HG02840 (cell line): ENCODE measurements around the gene CIAO2A.
"Not testable (repeated sequence)": the region's sequence is repeated elsewhere in the genome, so short reads cannot be mapped to it uniquely, and the experiment has no call there.

Experiments
- ATAC-seq: cut with Tn5 transposase; IDR thresholded peaks from one replicate; pipeline ENCODE4 v1.9.1; 2021; ENCODE audit warnings: mild to moderate bottlenecking, moderate library complexity, moderate number of reproducible peaks; ENCODE audit not compliant: unreplicated experiment, low FRiP score

The CIAO2A gene, protein sequence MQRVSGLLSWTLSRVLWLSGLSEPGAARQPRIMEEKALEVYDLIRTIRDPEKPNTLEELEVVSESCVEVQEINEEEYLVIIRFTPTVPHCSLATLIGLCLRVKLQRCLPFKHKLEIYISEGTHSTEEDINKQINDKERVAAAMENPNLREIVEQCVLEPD

DNA sequence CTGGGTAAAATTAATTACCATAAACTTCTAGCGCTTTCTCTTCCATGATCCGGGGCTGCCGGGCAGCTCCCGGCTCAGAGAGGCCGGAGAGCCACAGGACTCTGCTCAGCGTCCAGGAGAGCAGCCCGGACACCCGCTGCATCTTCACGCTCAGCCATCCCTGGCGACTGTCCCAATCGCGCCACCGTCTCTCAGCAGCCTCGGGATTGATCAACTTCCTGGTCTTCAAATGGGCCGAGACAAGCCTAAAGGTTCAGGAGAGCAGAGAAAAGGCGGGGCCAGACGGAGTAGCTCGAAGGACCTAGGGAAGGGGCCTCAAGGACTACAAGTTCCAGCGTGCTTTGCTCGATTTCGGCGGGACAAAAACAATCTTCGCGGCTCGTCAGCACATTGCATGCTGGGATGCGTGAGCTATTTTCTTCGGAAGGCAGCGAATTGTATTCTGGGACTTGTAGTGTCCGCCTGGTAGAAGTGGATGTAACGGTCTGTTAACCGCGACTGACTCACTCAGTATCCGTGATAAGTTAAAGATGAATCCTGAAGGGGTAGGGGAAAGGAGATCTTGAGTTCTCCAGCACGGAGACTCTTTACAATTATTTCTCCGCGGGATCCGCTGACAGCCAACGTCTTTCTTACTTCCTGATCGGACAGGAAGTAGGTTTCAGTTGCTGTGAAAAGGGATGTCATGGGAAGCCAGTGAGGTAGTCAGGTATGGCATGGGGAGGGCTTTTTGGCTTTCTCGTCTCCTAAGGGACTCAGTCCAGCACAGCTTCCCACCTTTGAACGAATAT lies at the start of gene CIAO2A:
Gene CIAO2A (minus strand): TSS at position 212 of the 791 bp plus-strand sequence. CDS start 70 bp downstream, at position 142.
- ATAC-seq = peak; percentile 66

GRCh38 chr15:64143276-64143675 lies 49.6 kb upstream of the CIAO2A start:
- no peak for ATAC-seq

- no peak for ATAC-seq
These were observed 48.3 kb upstream of the CIAO2A start for GRCh38 chr15:64141798-64142512.

GRCh38 chr15:64138331-64138941 lies 44.8 kb upstream of the CIAO2A start:
- no peak for ATAC-seq

DNA sequence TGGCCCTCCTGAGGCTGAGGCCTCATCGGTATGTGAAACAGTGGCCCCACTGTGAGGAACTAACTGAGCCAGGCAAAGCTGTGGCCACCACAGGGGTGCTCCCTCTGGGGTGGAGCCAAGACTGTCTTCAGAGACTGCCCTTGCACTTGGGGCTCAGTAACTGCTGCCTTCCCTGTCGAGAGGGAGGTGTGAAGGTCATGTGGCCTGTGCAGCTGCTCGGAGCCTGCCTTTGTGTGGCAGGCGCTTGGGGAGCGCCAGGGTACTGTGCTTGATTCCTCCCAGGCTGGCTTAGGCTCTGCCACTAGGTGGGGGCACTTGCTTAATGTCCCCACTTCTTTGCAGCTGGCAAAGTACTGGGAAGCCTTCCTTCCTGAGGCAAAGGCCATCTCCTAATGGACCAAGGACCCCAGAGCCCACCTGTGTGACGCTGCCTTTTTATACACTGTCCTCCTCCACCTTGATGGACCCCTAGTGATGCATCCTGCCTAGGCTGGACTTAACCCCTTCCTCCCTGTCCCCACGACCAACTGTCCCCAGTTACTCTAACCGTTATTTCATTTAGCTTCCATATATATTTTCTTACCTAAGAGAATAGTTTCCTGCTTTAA lies 43.7 kb upstream of the CIAO2A start:
- no peak for ATAC-seq

DNA sequence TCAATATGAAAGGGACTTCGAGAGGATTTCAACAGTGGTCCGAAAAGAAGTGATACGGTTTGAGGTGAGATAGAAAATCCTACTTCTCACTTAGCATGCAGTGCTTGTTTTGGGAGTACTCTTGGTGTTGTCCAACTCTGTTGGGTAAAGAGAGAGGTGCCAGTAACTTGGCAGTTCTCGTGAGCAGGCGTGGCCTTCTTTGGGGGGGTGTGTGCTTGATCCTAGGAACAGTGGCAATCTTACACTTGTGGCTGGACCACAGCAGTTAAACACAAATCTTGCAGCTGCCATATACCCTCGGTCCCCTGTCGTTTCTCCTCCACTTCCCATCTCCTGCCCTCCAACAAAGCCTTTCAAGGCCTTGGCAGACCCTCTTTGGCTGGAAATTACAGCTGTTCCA lies 42.7 kb upstream of the CIAO2A start:
- ATAC-seq = no peak

DNA sequence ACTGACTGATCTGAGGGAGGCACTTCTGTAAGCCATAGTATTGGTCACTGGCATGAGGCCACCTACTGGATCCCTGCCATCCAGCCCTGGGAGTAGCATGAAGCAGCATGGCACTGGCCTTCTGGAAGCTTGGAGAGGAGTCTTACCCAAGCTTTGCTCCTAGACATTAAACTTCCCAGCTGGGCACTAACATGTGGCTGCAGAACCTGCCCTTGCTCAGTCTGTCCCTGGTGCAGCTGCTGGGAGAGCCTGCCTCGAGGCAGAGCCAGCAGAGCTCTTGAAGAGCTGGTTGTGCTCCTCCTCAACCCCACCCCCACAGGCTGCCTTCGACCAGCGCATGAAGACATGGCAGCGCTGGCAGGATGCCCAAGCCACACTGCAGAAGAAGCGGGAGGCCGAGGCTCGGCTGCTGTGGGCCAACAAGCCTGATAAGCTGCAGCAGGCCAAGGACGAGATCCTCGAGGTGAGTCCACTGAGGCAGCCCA lies 40.7 kb upstream of the CIAO2A start:
- no peak for ATAC-seq

DNA sequence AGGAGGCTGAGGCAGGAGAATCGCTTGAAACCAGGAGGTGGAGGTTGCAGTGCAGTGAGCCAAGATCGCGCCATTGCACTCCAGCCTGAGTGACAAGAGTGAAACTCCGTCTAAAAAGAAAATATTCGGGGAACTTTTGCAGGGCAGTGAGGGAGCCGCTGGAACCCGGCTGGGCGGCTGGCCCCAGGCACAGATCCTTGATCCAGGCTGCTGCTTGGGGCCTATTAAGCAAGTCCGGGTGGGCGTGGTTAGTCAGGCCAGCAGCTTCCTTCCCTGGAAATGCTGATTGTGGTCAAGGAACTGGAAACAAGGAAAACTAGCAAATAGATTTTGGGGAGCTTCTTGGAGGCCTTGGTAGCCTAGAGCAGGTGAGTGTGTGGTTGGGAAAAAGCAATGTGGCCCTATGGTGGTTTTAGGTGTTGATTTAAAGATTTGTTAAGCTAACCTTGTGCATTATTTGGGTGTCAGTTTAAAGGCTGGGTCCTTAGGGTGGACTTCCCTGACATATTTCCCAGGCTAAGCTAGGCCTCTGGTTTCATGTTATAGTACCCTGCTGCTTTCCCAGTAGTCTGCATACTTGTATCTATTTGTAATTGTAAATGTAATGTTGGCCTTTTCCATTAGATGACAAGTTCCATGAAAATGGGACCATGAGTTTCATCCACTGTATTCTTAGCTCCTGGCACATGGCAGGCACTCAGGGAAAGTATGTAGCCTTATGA lies 40.1 kb upstream of the CIAO2A start:
- no peak for ATAC-seq

- no peak for ATAC-seq
These were observed 38.6 kb upstream of the CIAO2A start for GRCh38 chr15:64132217-64132616.

DNA sequence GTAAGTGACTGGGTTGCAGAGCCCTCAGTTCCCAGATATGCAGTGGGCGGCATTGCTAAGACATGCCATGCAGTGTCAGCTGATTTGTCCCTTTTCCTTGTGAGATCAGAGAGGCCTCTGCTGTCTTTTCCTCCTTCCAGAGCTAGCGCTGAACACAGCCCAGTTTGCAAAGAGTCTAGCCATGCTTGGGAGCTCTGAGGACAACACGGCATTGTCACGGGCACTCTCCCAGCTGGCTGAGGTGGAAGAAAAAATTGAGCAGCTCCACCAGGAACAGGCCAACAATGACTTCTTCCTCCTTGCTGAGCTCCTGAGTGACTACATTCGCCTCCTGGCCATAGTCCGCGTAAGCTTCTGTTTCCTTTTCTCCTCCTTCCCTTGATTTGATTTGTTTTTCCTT lies 37.9 kb upstream of the CIAO2A start:
- no peak for ATAC-seq

DNA sequence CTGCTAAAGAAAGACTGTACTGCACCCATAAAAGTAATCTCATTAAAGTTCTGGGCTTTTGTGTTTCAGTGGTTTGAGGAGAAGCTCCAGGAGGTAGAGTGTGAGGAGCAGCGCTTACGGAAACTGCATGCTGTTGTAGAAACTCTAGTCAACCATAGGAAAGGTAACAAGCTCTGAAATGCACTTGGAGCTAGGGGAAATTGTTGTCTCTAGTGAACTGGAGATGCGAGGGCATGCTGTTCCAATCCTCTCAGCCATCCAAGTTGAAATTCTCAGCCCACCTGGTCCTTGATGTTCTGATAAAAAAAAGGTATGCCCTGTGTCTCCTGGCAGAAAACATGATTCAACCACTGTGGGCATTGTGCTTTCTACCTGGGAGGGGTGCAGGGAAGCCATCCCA lies 36.5 kb upstream of the CIAO2A start:
- no peak for ATAC-seq

DNA sequence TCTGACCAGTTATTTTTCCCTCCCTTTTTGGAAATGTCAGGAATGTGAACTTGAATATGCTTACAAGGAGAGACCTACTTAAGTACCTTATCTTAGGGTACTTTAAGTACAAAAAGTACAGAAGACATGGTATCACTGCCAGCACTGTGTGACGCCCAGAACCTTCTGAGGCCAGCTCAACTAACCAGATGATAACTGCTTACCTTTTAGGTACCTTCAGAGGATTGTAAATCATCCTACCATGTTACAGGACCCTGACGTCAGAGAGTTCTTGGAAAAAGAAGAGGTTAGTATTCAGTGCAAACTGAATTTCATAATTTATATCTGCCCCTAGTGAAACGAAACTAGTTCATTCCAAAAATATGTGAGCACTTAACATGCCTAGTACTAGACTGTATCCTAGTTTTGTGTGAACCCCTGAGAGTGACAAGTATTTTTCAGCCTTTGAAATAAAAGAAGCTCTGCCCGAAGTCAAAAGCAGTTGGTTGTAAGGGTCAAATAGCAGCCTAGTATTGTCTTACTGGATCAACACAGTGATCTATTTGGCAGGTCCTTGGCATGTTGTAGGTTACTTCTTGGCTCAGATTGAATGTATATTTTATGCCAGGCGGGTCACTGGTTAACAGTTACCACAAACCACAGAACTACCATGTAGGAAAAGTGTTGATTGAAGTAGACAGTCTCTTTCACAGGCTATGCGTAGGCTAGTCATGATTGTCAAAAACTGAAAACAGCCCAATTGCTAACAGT lies 34.1 kb upstream of the CIAO2A start:
- ATAC-seq = no peak

DNA sequence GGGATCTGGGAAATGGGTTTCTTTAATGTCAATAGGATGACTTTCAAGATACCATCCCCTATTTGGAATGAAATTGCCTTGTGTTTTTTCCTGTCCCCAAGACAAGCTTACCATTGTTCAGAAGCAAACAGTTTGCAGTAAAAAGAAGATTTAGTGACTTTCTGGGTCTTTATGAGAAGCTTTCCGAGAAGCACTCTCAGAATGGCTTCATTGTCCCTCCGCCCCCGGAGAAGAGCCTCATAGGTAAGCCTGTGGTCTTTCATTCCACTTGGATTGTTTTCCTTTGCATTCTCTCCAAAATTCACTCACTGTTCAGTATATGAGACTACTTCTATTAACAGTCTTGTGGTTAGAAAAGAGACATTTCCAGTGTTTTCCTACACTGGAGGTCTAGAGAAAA lies 32.3 kb upstream of the CIAO2A start:
- no peak for ATAC-seq

DNA sequence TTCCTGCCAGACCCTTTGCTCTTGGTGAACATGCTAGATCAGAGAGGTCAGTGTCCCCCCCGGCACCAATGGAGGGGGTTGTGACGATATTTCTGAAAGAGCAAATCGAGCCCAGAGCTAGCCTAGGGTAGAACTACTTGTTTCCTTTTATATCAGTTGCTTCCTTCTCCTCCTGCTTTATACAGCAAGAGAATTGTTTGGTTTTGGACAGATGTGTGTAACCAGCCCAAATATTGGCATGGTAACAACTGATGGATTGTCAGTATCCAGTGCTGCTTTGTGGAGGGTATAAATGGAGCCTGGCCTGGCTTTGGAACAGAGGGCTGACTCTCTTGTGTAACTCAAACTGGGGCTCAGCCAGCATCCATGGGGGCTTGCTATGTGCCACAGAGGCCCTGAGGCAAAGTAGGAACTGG lies 29.3 kb upstream of the CIAO2A start:
- ATAC-seq = no peak

GRCh38 chr15:64122444-64122843 lies 28.8 kb upstream of the CIAO2A start:
- ATAC-seq = no peak

- ATAC-seq = no peak
These were observed 28.0 kb upstream of the CIAO2A start for GRCh38 chr15:64121614-64122013.

DNA sequence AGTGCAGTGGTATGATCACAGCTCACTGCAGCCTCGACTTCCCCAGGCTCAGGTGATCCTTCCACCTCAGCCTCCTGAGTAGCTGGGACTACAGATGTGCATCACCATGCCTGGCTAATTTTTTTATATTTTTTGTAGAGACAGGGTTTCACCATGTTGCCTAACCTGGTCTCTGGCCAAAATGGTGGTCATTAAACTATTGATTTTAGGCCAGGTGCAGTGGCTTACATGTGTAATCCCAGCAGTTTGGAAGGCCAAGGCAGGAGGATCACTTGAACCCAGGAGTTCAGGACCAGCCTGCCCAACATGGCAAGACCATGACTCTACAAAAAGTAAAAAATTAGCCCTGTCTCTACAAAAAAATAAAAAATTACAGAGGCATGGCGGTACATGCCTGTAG lies 26.7 kb upstream of the CIAO2A start:
- ATAC-seq = not testable (repeated sequence)

GRCh38 chr15:64117759-64118487 lies 24.3 kb upstream of the CIAO2A start:
- ATAC-seq = no peak

DNA sequence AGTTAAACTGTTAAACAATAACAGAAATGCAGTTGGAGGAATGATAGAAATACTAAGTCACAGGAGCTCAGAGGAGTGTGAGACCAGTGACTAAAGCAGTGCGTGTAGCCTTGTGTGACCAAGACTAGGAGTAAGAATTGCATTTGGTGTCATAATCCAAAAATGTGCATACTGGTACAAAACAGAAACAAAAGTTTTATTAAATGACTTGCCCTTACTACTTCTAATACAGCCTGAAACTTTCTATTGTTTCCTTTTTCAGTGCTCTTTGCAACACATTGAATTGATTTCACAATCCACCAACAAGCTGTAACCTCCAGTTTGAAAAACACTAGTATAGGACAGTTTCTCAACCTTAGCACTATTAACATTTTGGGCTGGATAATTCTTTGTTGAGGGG lies 19.3 kb upstream of the CIAO2A start:
- no peak for ATAC-seq
